ENCODE data around the gene AVPI1. TPM values are rescaled to one million over a fixed set of nuclear protein-coding genes. Genes with fewer than 3 reads are reported as not detected.

AVPI1 gene
- total and polyA plus RNA-seq, 2 of the 13 experiments (the other 11 are each of a cell fraction or from before 2014, with no cell fraction given) = 39.8 to 61.2 TPM

DNA sequence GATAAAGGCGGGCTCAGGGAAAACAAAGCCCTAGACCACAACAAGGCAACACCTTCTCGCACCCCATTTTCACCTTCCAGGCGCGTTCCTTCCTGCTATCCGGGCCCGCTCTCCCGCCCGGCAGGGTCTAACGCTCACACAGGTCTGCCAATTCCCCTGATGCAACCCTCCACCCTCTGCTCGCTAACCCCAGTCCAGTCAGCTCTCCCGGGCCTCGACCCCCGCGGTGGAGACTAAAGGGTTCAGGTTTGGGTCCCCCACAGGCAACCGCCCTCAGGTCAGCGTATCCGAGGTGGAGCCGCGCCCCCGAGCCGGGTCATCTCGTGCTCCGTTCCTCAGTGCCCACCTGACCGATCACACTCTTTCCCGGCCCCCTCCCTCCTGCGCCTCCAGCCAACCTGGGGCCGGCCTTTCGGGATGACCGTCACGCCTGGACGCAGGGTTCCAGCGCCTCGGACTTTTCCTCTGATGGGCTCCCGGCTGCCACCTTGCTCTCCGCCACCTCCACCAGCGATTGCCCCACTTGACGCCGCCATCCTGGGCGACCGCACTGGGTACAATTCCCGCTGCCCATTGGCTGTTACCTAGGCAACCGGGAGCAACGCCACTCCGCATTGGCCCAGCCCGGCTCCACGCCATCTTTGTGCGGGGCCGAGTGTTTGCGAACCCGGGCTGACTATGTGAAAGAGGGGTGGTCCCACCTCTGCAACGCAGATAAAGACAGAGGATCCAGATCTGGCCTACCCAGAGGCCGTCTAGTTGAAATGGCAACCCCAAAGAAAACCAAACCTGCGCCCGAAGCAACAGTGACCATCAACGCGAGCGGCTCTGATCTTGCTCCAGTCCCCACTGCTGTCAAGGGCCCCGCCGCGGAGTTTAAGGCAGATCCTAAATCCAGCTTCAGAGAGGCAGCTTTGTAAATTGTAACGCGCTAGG lies 53.8 kb downstream of the AVPI1 start, which contains the start of gene MORN4 (continued):
- TF ChIP-seq, protein P1, sequence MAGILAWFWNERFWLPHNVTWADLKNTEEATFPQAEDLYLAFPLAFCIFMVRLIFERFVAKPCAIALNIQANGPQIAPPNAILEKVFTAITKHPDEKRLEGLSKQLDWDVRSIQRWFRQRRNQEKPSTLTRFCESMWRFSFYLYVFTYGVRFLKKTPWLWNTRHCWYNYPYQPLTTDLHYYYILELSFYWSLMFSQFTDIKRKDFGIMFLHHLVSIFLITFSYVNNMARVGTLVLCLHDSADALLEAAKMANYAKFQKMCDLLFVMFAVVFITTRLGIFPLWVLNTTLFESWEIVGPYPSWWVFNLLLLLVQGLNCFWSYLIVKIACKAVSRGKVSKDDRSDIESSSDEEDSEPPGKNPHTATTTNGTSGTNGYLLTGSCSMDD (CRISPR knock-in tag; IDR thresholded peaks at IDR 0.05) = no peak
- peak; percentile 92; the same call in 1 of the 3 replicates for TF ChIP-seq MXI1 (IDR thresholded peaks at IDR 0.05; ENCODE audit: borderline replicate concordance, low read depth, low read length)
- TF ChIP-seq ZHX1 (CRISPR knock-in tag; IDR thresholded peaks at IDR 0.05; ENCODE audit: low read depth) = peak; percentile 99
- TF ChIP-seq ATM (IDR thresholded peaks at IDR 0.05; ENCODE audit: borderline replicate concordance) = no peak
- 0 out of 2 replicates have a peak, but pooled peaks have one; percentile 17 for TF ChIP-seq ZSCAN9 (CRISPR knock-in tag; IDR thresholded peaks at IDR 0.05; ENCODE audit: borderline replicate concordance)
- TF ChIP-seq, protein P2, sequence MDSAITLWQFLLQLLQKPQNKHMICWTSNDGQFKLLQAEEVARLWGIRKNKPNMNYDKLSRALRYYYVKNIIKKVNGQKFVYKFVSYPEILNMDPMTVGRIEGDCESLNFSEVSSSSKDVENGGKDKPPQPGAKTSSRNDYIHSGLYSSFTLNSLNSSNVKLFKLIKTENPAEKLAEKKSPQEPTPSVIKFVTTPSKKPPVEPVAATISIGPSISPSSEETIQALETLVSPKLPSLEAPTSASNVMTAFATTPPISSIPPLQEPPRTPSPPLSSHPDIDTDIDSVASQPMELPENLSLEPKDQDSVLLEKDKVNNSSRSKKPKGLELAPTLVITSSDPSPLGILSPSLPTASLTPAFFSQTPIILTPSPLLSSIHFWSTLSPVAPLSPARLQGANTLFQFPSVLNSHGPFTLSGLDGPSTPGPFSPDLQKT (CRISPR knock-in tag; IDR thresholded peaks at IDR 0.05; ENCODE audit: borderline replicate concordance) = no peak
- TF ChIP-seq KMT2B (CRISPR knock-in tag; IDR thresholded peaks at IDR 0.05) = peak; percentile 71; the same call in 1 of the 2 replicates
- no peak for TF ChIP-seq TARDBP (CRISPR knock-in tag; IDR thresholded peaks at IDR 0.05)
- TF ChIP-seq, protein P3, sequence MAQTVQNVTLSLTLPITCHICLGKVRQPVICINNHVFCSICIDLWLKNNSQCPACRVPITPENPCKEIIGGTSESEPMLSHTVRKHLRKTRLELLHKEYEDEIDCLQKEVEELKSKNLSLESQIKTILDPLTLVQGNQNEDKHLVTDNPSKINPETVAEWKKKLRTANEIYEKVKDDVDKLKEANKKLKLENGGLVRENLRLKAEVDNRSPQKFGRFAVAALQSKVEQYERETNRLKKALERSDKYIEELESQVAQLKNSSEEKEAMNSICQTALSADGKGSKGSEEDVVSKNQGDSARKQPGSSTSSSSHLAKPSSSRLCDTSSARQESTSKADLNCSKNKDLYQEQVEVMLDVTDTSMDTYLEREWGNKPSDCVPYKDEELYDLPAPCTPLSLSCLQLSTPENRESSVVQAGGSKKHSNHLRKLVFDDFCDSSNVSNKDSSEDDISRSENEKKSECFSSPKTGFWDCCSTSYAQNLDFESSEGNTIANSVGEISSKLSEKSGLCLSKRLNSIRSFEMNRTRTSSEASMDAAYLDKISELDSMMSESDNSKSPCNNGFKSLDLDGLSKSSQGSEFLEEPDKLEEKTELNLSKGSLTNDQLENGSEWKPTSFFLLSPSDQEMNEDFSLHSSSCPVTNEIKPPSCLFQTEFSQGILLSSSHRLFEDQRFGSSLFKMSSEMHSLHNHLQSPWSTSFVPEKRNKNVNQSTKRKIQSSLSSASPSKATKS (CRISPR knock-in tag; IDR thresholded peaks at IDR 0.05) = no peak
- no peak for TF ChIP-seq YEATS2 (CRISPR knock-in tag; IDR thresholded peaks at IDR 0.05; ENCODE audit: borderline replicate concordance)
- TF ChIP-seq HNF4G (IDR thresholded peaks at IDR 0.05; ENCODE audit: borderline replicate concordance, low read depth, low read length) = no peak
- no peak; the same call in 1 of the 2 replicates for TF ChIP-seq HNF4G (CRISPR knock-in tag; IDR thresholded peaks at IDR 0.05; ENCODE audit: borderline replicate concordance, low read depth)
- TF ChIP-seq, protein P4, sequence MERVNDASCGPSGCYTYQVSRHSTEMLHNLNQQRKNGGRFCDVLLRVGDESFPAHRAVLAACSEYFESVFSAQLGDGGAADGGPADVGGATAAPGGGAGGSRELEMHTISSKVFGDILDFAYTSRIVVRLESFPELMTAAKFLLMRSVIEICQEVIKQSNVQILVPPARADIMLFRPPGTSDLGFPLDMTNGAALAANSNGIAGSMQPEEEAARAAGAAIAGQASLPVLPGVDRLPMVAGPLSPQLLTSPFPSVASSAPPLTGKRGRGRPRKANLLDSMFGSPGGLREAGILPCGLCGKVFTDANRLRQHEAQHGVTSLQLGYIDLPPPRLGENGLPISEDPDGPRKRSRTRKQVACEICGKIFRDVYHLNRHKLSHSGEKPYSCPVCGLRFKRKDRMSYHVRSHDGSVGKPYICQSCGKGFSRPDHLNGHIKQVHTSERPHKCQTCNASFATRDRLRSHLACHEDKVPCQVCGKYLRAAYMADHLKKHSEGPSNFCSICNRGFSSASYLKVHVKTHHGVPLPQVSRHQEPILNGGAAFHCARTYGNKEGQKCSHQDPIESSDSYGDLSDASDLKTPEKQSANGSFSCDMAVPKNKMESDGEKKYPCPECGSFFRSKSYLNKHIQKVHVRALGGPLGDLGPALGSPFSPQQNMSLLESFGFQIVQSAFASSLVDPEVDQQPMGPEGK (CRISPR knock-in tag; IDR thresholded peaks at IDR 0.05) = no peak
- TF ChIP-seq NBN (conservative IDR thresholded peaks at IDR 0.05) = no peak
- no peak for TF ChIP-seq ZFP62 (CRISPR knock-in tag; IDR thresholded peaks at IDR 0.05)
- TF ChIP-seq POLR2G (IDR thresholded peaks at IDR 0.05; ENCODE audit: low read depth, low read length) = peak; percentile 70
- TF ChIP-seq ZNF749 (CRISPR knock-in tag; IDR thresholded peaks at IDR 0.05; ENCODE audit: borderline replicate concordance) = no peak
- no peak for TF ChIP-seq ZNF430 (CRISPR knock-in tag; IDR thresholded peaks at IDR 0.05)
- no peak for TF ChIP-seq ZNF737 (CRISPR knock-in tag; IDR thresholded peaks at IDR 0.05; ENCODE audit: borderline replicate concordance)

Data from HepG2 (cell line).